ENCODE results near the gene AMBRA1.

AMBRA1 gene, protein sequence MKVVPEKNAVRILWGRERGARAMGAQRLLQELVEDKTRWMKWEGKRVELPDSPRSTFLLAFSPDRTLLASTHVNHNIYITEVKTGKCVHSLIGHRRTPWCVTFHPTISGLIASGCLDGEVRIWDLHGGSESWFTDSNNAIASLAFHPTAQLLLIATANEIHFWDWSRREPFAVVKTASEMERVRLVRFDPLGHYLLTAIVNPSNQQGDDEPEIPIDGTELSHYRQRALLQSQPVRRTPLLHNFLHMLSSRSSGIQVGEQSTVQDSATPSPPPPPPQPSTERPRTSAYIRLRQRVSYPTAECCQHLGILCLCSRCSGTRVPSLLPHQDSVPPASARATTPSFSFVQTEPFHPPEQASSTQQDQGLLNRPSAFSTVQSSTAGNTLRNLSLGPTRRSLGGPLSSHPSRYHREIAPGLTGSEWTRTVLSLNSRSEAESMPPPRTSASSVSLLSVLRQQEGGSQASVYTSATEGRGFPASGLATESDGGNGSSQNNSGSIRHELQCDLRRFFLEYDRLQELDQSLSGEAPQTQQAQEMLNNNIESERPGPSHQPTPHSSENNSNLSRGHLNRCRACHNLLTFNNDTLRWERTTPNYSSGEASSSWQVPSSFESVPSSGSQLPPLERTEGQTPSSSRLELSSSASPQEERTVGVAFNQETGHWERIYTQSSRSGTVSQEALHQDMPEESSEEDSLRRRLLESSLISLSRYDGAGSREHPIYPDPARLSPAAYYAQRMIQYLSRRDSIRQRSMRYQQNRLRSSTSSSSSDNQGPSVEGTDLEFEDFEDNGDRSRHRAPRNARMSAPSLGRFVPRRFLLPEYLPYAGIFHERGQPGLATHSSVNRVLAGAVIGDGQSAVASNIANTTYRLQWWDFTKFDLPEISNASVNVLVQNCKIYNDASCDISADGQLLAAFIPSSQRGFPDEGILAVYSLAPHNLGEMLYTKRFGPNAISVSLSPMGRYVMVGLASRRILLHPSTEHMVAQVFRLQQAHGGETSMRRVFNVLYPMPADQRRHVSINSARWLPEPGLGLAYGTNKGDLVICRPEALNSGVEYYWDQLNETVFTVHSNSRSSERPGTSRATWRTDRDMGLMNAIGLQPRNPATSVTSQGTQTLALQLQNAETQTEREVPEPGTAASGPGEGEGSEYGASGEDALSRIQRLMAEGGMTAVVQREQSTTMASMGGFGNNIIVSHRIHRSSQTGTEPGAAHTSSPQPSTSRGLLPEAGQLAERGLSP (N-terminal part only)

DNA sequence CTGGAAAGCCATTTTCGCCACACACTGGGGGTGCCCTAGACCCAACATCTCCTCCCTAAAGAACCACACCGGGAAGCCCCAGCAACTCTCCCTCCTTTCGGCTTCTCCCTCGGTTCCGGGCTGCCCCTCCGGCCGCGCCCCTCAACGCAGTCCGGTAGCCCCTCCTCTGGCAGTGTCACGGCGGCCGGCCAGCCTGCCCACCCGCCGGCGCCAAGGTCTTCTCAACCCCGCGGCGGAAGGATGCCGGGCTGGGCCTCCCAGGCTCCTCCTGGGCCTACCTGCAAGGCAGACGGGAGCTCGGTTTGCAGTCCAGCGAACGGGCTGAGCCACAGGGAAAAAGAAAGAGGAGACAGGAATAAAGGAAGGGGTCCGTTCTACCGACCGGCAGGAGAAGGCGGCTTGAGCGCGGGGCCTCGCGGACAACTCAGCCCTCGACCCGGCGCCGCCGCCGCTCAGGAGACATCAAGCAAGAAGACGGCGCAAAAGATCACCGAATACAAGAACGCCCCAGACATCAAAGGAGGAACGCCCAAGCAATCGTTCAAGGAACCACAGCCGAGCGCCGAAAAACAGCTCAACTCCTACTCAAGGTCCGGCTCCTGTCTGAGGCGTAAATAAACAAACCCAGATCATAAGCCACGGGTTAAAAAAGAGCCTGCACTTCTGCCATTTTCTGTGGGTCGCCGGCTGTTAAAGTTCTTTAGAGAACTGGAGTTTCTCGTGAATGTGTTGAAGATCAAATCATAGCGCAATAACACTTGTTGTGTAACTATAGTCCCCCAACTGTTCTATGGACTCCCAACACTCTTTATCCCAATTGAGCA, at the start of gene AMBRA1:
AMBRA1 (minus strand) TSS at position 474 of the 824 bp plus-strand sequence. CDS start 45,643 bp downstream, outside the sequence.
- peak; percentile 94 for DNase-seq
- in situ Hi-C loops (cut with MboI; ENCODE audit: low pct_unique_long_range_greater_than_20kb, low sequenced_read_pairs): no loop called here

DNA sequence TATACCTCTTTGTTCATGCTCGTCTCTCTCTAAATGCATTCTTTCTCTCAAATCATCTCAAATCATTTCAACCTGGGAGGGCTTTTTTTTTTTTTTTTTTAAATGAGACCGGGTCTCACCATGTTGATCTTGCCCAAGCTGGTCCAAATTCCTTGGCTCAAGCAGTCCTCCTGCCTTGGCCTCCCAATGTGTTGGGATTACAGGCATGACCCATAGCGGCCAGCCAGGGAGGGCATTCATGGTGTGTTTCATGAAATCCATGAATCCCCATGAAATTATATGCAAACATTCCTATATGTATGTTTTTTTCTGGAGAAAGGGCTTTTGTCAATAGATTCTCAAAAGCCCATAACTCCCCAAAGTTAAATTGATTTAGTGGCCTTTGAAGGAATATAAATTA, 49.7 kb upstream of the AMBRA1 start:
- in situ Hi-C loops (cut with MboI; ENCODE audit: low pct_unique_long_range_greater_than_20kb, low sequenced_read_pairs): no loop called here
- no peak for DNase-seq

DNA sequence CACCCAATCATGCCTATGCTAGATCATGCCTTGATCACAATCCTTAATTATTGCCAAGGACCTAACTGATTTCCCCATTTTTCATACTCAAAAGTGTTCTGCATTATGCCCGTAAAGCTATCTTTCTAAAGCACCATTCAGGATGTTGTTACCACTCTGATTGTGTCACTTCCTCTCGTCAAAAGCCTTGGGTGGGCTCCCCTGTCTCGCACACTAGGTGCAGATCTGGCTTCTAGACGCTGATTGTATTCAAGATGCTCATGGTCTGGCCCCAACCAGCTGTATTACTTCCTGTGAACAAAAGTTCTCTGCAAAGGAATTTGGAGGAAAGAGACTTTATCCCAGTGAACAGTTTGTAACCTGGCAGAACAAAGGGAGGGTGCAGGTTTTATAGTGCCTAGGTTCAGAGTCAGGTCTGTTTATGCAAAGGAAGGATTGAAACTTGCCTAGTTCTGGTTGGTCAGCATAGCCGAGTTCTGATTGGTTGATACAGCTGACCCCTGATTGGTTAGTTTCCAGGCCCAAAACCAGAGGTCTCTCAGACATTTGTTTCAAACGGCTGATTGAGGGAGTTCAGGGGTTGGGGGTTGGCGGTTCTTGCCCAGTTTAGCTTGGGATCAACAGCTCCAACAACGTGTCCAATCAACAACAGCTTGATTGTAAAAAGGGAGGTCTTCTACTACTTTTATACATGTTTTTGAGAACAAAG, 49.0 kb upstream of the AMBRA1 start:
- peak; percentile 9 for DNase-seq
- in situ Hi-C loops (cut with MboI; ENCODE audit: low pct_unique_long_range_greater_than_20kb, low sequenced_read_pairs): no loop called here

DNA sequence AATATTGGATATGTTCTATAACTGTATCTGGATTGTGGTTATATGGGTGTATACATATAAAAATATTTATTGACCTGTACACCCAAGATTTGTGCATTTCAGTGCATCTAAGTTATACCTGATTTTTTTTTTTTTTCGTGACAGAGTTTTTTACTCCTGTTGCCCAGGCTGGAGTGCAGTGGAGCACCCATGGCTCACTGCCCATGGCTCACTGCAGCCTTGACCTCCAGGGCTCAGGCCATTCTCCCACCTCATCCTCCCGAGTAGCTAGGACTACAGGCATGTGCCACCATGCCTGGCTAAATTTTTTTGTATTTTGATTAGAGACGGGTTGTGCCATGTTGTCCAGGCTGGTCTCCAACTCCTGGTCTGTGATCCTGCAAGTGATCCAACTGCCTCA, 47.8 kb upstream of the AMBRA1 start:
- in situ Hi-C loops (cut with MboI; ENCODE audit: low pct_unique_long_range_greater_than_20kb, low sequenced_read_pairs): no loop called here
- DNase-seq: no peak

DNA sequence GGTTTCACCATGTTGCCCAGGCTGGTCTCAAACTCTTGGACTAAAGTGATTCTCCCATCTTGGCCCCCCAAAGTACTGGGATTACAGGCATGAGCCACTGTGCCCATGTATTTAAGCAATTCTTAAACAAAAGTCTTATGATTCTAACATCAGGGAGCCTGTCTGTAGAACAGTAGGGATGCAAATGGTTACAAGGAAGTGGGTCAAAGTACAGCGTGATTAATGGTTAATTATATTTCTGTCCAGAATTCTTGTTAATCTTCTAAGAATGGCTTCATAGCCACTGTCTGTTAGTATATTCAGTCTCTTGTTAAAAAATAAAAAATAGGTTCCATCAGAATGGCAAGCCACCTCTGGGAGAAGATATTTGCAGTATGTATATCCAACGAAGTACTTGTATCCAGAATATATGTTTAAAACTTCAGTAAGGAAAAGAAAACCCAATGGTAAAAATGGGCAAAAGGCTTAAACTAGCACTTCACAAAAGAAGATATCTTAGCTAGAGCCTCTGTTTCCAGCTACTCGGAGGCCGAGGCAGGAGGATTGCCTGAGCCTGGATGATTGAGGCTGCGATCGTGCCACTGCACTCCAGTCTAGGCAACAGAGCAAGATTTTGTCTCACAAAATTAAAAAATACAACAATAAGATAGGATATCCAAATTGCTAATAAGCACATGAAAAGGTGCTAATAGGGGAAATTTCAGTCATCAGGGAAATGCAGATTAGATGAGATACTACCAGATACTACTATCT, 46.4 kb upstream of the AMBRA1 start:
- in situ Hi-C loops (cut with MboI; ENCODE audit: low pct_unique_long_range_greater_than_20kb, low sequenced_read_pairs): no loop called here

DNA sequence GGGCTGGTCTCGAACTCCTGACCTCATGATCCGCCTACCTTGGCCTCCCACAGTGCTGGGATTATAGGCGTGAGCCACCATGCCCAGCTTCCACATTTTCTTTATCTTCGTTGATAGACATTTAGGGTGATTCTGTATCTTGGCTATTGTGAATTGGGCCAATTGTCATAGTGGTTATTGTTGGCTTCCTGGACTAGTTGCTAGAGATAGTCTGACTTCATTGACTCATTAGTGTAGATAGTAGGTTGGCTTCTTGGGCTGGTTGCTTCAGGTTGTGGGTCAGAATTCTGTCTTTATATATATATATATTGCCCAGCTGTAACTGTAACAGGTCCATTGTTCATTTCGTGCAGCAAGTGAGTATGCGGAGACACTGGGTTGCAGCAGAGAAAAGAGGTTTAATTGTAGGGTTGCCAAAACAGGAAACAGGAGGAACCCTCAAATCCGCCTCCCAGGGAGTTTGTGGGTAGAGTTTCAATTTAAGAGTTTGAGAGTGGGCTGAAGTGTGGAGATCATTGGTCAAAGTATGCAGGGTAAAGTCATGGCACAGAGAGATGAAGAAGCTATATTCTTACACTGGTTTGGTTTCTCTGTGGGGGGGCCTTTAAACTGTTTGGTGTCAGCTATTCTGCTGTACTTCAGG, 45.5 kb upstream of the AMBRA1 start:
- peak; percentile 92 for DNase-seq
- in situ Hi-C loops (cut with MboI; ENCODE audit: low pct_unique_long_range_greater_than_20kb, low sequenced_read_pairs): no loop called here

More for the DNA sequence above, 46.4 kb upstream of the AMBRA1 start:
- DNase-seq: no peak

DNA sequence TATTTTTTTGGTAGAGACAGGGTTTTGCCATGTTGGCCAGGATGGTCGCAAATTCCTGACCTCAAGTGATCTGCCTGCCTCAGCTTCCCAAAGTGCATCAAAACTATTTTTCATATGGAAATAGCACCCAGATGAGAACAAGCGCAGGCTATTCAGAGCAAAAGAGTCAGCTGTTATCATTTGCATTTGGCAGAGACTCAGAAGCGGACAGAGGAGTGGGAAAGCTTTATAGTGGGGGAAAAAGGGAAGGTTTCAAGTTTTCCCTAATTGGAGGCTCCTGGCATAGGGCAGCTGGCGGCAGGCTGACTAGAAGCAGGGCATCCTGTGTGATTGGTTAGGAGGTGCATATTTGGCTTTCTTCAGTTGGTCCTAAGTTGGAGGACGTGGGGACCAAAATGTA, 43.7 kb upstream of the AMBRA1 start:
- in situ Hi-C loops (cut with MboI; ENCODE audit: low pct_unique_long_range_greater_than_20kb, low sequenced_read_pairs): no loop called here
- no peak for DNase-seq

DNA sequence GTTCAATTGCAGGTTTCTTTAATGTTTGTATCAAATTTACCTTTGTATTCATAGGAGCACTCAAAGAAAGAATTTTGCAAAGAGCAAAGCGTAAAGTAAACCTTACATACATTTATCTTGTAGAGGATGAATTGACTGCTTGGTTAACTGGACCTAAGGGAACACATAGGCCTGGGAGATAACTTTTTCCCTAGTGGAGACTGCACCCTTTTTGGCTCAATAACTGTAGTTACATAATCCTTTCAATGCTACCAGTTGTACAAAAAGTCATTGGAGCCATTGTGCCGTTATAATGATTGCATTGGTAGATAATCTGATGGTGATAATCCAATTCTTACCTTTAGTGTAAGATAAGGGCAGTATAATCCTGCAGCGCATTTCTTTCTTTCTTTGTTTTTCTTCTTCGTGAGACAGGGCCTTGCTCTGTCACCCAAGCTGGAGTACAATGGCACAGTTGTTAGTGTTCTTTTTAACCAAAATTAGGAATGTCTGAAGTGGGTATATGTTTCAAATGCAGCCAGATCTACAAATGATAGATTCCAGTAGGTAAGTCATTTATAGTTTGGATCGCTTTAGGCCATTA, 41.8 kb upstream of the AMBRA1 start:
- DNase-seq: no peak
- in situ Hi-C loops (cut with MboI; ENCODE audit: low pct_unique_long_range_greater_than_20kb, low sequenced_read_pairs): no loop called here

DNA sequence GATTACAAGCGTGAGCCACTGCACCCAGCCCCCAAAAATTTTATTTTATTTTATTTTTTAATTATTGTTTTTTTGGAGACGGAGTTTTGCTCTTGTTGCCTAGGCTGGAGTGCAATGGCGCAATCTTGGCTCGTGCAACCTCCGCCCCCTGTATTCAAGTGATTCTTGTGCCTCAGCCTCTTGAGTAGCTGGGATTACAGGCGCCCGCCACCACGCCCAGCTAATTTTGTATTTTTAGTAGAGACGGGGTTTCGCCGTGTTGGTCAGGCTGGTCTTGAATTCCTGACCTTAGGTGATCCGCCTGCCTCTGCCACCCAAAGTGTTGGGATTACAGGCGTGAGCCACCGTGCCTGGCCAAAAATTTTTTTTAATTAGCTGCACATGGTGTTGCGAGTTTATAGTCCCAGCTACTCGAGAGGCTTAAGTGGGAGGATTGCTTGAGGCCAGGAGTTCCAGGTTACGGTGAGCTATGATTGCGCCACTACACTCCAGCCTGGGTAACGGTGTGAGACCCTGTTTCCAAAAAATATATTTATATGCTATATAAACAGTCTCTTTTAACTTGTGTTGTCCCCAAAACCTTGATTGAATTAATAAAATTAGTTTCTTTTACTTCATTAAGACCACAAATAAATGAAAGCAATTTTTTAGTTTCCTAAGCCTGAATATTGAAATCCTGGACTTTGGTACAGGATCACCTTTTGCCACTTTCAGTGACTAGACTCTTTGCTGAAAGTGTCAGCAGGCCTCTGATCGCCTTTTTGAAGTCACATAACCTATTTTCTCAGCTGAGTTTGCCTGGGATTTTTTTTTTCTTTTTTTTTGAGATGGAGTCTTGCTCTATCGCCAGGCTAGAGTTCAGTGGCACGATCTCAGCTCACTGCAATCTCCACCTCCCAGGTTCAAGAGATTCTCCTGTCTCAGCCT, 39.7 kb upstream of the AMBRA1 start:
- in situ Hi-C loops (cut with MboI; ENCODE audit: low pct_unique_long_range_greater_than_20kb, low sequenced_read_pairs): no loop called here
- no peak for DNase-seq

DNA sequence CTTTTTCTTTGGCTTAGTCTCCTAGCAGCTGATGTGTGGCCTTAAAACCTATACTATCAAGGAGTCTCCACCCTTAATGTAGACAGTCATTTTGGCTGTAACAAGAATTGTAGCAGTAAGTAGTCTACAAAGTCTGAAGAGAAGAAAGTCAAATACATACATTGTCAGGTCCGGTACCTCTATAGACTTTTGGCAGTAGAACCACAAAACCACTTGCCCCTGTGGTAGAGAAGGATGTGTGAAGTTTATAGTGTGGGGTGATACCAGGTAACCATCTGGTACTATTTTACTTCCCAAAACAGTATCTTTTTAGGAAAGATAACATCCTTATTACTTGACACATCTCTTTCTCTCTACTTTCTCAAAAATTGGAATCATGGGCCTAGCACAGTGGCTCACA, 38.7 kb upstream of the AMBRA1 start:
- in situ Hi-C loops (cut with MboI; ENCODE audit: low pct_unique_long_range_greater_than_20kb, low sequenced_read_pairs): no loop called here
- DNase-seq: no peak

DNA sequence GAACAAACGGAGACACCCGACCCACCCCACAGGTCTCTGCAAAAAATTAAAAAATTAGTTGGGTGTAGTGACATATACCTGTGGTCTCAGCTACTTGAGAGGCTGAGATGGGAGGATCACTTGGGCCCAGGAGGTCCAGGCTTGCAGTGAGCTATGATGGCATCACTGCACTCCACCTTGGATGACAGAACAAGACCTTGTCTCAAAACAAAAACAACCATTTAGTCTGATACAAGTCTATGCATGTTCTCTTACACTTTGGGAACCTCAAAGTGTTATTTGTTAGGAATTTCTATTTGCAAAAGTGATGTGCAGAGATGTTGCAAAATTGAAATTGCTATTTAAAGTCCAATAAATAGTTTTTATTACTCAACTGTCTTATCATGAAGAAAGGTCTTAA, 37.9 kb upstream of the AMBRA1 start:
- DNase-seq: no peak
- in situ Hi-C loops (cut with MboI; ENCODE audit: low pct_unique_long_range_greater_than_20kb, low sequenced_read_pairs): no loop called here

DNA sequence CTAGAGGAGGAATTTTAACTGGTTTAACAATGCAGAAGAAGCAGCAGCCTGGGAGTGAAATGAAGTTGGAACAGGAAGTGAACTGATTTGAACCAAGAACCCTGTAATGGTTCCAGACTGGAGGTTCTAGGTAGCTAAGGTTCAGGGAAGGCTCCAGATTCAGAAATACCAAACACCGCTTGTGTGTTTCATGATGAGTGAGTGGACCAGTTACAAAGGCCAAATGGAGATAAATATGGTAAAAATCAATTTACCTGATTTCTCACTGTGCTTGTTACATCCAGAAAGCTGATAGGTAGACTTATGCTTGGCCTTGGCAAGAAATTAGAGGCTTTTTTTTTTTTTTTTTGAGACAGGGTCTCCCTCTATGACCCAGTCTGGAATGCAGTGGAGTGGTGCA, 36.4 kb upstream of the AMBRA1 start:
- in situ Hi-C loops (cut with MboI; ENCODE audit: low pct_unique_long_range_greater_than_20kb, low sequenced_read_pairs): no loop called here
- DNase-seq: no peak

DNA sequence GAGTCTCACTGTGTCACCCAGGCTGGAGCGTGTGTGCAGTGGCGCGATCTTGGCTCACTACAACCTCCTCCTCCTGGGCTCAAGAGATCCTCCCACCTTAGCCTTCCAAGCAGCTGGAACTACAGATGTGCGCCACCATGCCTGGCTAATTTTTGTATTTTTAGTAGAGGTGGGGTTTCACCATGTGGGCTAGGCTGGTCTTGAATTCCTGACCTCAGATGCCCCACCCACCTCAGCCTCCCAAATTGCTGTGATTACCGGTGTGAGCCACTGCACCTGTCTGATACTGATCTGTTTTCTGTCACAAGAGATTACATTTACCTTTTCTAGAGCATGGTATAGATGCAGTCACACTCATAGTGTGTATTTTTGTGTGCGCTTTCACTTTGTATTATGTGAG, 35.1 kb upstream of the AMBRA1 start:
- in situ Hi-C loops (cut with MboI; ENCODE audit: low pct_unique_long_range_greater_than_20kb, low sequenced_read_pairs): no loop called here
- DNase-seq: no peak

DNA sequence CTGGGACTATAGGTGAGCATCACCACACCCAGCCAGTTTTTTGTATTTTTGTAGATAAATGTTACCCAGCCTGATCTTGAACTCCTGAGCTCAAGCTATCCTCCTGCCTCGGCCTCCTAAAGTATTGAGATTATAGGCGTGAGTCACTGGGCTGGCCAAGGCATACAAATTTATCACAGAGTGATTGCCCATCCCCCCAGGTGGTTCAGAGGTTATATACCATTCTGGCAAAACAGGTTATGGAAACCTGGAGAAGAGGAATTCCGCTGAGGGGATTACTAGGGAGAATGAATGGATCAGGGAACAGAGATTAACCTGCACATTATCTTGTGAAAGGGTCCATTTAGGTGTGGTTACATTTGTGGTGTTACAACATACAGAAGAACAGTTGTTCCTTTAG, 31.6 kb upstream of the AMBRA1 start:
- in situ Hi-C loops (cut with MboI; ENCODE audit: low pct_unique_long_range_greater_than_20kb, low sequenced_read_pairs): no loop called here
- DNase-seq: no peak

DNA sequence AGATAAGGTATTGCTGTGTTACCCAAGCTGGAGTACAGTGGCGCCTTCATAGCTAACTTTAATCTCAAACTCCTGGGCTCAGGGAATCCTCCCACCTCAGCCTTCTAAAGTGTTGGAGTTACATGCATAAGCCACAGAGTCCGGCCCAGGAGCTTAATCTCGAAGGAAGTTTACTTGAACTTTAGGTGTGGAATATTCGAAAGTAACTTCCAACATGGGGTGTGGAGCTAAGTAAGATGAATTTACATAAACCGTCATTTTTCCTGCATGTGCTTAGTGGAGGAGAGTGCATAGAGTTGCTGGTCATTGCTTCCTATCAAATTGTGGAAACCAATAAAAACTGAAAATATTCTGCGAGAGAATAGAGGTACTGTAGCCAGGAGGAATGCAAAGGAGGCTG, 25.0 kb upstream of the AMBRA1 start:
- no peak for DNase-seq
- in situ Hi-C loops (cut with MboI; ENCODE audit: low pct_unique_long_range_greater_than_20kb, low sequenced_read_pairs): no loop called here

DNA sequence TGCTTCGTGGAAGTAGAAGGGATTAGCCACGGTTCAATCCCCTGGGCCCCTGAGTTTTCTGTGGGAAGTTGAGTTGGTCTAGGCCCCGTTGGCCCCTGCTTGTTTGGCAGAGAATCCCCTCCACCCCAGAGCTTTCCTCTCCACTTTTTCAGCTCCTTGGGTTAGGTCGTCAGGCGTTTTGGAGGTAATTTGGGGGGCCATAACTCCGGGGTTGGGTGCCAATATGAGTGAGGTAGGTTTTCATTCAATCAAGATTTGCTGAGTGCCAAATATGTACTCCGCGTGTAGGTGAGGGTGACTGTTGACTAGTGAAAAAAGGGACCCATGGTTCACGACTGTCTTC, 24.1 kb upstream of the AMBRA1 start:
- in situ Hi-C loops (cut with MboI; ENCODE audit: low pct_unique_long_range_greater_than_20kb, low sequenced_read_pairs): no loop called here
- no peak for DNase-seq
